Measurements from ENCODE around the gene CRLF2. TPM values are rescaled to one million over a fixed set of nuclear protein-coding genes. Genes with fewer than 3 reads are reported as not detected.
"Not testable (repeated sequence)": the region's sequence is repeated elsewhere in the genome, so short reads cannot be mapped to it uniquely, and the experiment has no call there.

Gene CRLF2
- total RNA-seq, 1 donor from 2014 or later: not detected

GRCh38 chrX:1248331-1249061, 36.0 kb upstream of the CRLF2 start:
- TF ChIP-seq, protein P1, sequence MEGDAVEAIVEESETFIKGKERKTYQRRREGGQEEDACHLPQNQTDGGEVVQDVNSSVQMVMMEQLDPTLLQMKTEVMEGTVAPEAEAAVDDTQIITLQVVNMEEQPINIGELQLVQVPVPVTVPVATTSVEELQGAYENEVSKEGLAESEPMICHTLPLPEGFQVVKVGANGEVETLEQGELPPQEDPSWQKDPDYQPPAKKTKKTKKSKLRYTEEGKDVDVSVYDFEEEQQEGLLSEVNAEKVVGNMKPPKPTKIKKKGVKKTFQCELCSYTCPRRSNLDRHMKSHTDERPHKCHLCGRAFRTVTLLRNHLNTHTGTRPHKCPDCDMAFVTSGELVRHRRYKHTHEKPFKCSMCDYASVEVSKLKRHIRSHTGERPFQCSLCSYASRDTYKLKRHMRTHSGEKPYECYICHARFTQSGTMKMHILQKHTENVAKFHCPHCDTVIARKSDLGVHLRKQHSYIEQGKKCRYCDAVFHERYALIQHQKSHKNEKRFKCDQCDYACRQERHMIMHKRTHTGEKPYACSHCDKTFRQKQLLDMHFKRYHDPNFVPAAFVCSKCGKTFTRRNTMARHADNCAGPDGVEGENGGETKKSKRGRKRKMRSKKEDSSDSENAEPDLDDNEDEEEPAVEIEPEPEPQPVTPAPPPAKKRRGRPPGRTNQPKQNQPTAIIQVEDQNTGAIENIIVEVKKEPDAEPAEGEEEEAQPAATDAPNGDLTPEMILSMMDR (conservative IDR thresholded peaks at IDR 0.05): no peak
- Mint-ChIP-seq H3K36me3 (ENCODE audit: low read depth) (peaks cover 2% of the 10 kb centered on the region), H3K9me3 (peaks cover 9% of the 10 kb centered on the region), H3K27me3 (ENCODE audit: low read depth) (peaks cover 5% of the 10 kb centered on the region), H3K27ac (ENCODE audit: unreplicated experiment) (no peak overlapping the region), H3K4me1 (peaks cover 15% of the 10 kb centered on the region), H3K4me3 (peak overlapping the region; percentile 68)
- peak; percentile 11 for DNase-seq (ENCODE audit: low read depth, low spot score)

DNA sequence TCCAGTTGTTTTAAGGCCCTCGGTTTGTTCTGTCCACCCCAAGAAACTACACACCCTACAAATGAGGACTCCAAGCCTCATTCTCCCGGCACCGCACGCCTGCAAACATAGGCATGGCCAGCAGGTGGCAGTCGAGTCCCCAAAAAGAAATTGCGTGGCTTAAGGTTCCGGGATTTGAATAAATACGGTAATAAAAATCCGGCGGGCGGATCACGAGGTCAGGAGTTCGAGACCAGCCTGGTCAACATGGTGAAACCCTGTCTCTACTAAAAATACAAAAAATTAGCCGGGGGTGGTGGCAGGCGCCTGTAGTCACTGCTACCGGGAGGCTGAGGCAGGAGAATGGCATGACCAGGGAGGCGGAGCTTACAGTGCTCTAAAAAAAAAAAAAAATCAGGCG, 34.4 kb upstream of the CRLF2 start:
- no peaks in the 10 kb centered on the region for H3K36me3 Mint-ChIP-seq (ENCODE audit: low read depth)
- H3K4me1 Mint-ChIP-seq: peaks cover 15% of the 10 kb centered on the region
- peaks cover 5% of the 10 kb centered on the region for H3K27me3 Mint-ChIP-seq (ENCODE audit: low read depth)
- TF ChIP-seq, protein P1 (conservative IDR thresholded peaks at IDR 0.05): peak; percentile 94
- peak; percentile 86 for DNase-seq (ENCODE audit: low read depth, low spot score)
- H3K27ac Mint-ChIP-seq (ENCODE audit: unreplicated experiment): no peak overlapping the region
- H3K4me3 Mint-ChIP-seq: peak overlapping the region; percentile 85
- peaks cover 5% of the 10 kb centered on the region for H3K9me3 Mint-ChIP-seq

GRCh38 chrX:1244164-1245076, 32.0 kb upstream of the CRLF2 start:
- TF ChIP-seq, protein P1 (conservative IDR thresholded peaks at IDR 0.05): peak; percentile 35
- H3K4me3 Mint-ChIP-seq: no peak overlapping the region
- H3K4me1 Mint-ChIP-seq: peaks cover 14% of the 10 kb centered on the region
- DNase-seq (ENCODE audit: low read depth, low spot score): peak; percentile 26
- peaks cover 5% of the 10 kb centered on the region for H3K27me3 Mint-ChIP-seq (ENCODE audit: low read depth)
- no peaks in the 10 kb centered on the region for H3K36me3 Mint-ChIP-seq (ENCODE audit: low read depth)
- H3K9me3 Mint-ChIP-seq: no peaks in the 10 kb centered on the region
- no peak overlapping the region for H3K27ac Mint-ChIP-seq (ENCODE audit: unreplicated experiment)

DNA sequence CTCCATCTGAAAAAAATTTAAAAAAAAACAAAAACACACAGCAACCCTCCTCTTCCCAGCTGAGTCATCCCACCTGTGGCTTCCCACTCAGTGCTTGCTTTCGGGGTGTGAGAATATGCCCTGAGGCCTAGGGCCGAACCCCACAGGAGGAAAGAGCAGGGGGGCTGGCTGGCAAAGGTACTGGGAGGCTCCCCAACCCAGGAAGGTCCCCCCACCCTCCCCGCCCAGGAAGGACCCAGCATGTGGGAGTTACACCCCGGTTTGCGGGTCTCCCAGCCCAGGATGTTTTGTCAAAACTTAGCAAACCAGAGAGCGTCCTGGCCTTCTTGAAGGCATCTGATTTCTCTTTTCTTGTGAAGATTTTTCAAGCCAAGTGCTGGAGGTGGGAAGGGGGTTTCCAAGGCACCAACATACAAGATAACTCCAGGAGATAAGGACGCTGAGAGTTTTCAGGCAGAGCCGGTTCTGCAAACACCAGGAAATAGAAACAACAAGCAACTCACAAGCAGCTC, 30.5 kb upstream of the CRLF2 start:
- Mint-ChIP-seq H3K36me3 (ENCODE audit: low read depth) (no peaks in the 10 kb centered on the region), H3K4me3 (no peak overlapping the region)

DNA sequence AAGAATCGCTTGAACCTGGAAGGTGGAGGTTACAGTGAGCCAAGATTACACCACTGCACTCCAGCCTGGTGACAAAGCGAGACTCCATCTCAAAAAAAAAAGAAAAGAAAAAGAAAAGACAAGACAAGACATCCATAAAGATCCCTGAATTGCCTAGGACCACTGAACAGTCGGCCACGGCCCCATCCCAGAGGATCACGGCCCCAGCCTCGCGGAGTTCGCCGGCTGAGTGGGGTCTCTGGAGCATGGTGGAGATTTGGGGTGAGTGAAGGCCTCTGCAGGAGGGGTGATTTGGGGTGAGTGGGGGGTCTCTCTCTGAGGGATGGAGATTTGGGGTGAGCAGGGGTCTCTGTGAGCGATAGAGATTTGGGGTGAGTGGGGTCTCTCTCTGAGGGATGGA, 28.1 kb upstream of the CRLF2 start:
- H3K4me1 Mint-ChIP-seq; H3K27me3 Mint-ChIP-seq (ENCODE audit: low read depth); H3K27ac Mint-ChIP-seq (ENCODE audit: unreplicated experiment); H3K36me3 Mint-ChIP-seq (ENCODE audit: low read depth); DNase-seq (ENCODE audit: low read depth, low spot score); H3K4me3 Mint-ChIP-seq; H3K9me3 Mint-ChIP-seq: not testable (repeated sequence)

More for the DNA sequence above, 30.5 kb upstream of the CRLF2 start:
- H3K9me3 Mint-ChIP-seq: no peaks in the 10 kb centered on the region
- TF ChIP-seq, protein P1 (conservative IDR thresholded peaks at IDR 0.05): no peak
- H3K27ac Mint-ChIP-seq (ENCODE audit: unreplicated experiment): no peak overlapping the region
- peaks cover 5% of the 10 kb centered on the region for H3K4me1 Mint-ChIP-seq
- peaks cover 5% of the 10 kb centered on the region for H3K27me3 Mint-ChIP-seq (ENCODE audit: low read depth)
- no peak for DNase-seq (ENCODE audit: low read depth, low spot score)

All from neural crest cell (in vitro differentiated cells).